Memory B cell (primary cell): ENCODE results near the gene SPIN2B.
"Not testable (repeated sequence)": the region's sequence is repeated elsewhere in the genome, so short reads cannot be mapped to it uniquely, and the experiment has no call there.

Experiments
- ATAC-seq: fragments of 150-1000 bp; cut with Tn5 transposase; 2 replicates; pipeline ENCODE4 v1.10.0; 2021; ENCODE audit warnings: low read depth, mild to moderate bottlenecking, moderate library complexity
- DNase-seq, 2 donors: peaks; one replicate each; pipeline ENCODE4 v3.0.0; 2022; ENCODE audit warnings: low spot score in 2 of 2
- H3K27ac Mint-ChIP-seq: one replicate; pipeline ENCODE4 v1.8.0; 2022; ENCODE audit warnings: mild to moderate bottlenecking, moderate library complexity, mixed read lengths
- H3K27me3 Mint-ChIP-seq: one replicate; pipeline ENCODE4 v1.8.0; 2022; ENCODE audit warnings: mixed read lengths
- H3K36me3 Mint-ChIP-seq: one replicate; pipeline ENCODE4 v1.8.0; 2022; ENCODE audit warnings: mild to moderate bottlenecking, mixed read lengths
- H3K4me1 Mint-ChIP-seq: one replicate; pipeline ENCODE4 v1.8.0; 2022; ENCODE audit warnings: mixed read lengths
- H3K4me3 Mint-ChIP-seq: one replicate; pipeline ENCODE4 v1.8.0; 2022; ENCODE audit warnings: mild to moderate bottlenecking, moderate library complexity, mixed read lengths
- H3K9me3 Mint-ChIP-seq: one replicate; pipeline ENCODE4 v1.8.0; 2022; ENCODE audit warnings: mixed read lengths

SPIN2B gene

DNA sequence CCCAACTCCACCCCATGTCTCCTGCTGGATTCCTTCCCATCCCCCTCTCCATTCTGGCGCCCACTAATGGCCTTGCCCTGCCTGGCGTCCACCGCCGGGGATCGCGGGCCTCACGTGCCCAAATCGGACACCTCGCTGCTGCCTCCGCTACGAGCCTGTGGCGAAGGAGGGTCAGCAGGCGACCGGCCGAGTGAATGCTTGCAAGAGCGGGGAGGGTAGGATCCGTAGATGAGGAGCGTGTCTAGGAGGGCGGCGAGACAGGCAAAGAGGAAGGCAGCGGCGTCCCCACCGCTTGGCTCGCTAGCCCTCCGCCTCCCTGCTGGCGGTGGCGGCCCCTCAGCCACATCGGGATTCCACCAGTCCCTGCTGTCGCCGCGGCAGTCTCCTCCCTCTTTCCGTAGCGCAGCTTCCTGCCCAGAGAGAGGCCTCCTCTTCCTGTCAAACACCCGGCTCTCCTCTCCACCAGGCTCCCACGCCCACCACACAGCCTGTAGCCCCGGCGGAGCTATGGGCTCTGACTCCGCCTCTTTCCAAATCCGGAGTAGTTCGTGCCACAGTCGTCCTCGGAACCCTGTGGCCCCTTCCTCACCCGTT is at the start of gene SPIN2B:
TSS of gene SPIN2B (minus strand) at position 387 of the 594 bp plus-strand sequence.
- ATAC-seq: peak; percentile 95
- no peaks in the 10 kb centered on the region for H3K9me3 Mint-ChIP-seq
- no peaks in the 10 kb centered on the region for H3K27me3 Mint-ChIP-seq
- H3K36me3 Mint-ChIP-seq: peaks cover 6% of the 10 kb centered on the region
- peak within 1 kb of the TSS; percentile 92 for H3K27ac Mint-ChIP-seq
- H3K4me1 Mint-ChIP-seq: peaks cover 23% of the 10 kb centered on the region
- H3K4me3 Mint-ChIP-seq: peak within 1 kb of the TSS; percentile 97
- peak; percentile 32 to 48 for DNase-seq

- H3K4me3 Mint-ChIP-seq: no peak overlapping the region
- H3K4me1 Mint-ChIP-seq: peaks cover 2% of the 10 kb centered on the region
- no peak overlapping the region for H3K27ac Mint-ChIP-seq
- DNase-seq (no peak), ATAC-seq (no peak)
- H3K27me3 Mint-ChIP-seq: no peaks in the 10 kb centered on the region
- peaks cover 11% of the 10 kb centered on the region for H3K36me3 Mint-ChIP-seq
- peaks cover 5% of the 10 kb centered on the region for H3K9me3 Mint-ChIP-seq
Measured at GRCh38 chrX:57156397-57157049, 35.2 kb upstream of the SPIN2B start.

- Mint-ChIP-seq H3K27me3 (no peaks in the 10 kb centered on the region), H3K9me3 (peaks cover 5% of the 10 kb centered on the region), H3K36me3 (peaks cover 13% of the 10 kb centered on the region), H3K4me3 (no peak overlapping the region), H3K4me1 (peaks cover 2% of the 10 kb centered on the region), H3K27ac (no peak overlapping the region)
- ATAC-seq (no peak), DNase-seq (no peak)
Measured at GRCh38 chrX:57155171-57155570, 33.8 kb upstream of the SPIN2B start.

DNA sequence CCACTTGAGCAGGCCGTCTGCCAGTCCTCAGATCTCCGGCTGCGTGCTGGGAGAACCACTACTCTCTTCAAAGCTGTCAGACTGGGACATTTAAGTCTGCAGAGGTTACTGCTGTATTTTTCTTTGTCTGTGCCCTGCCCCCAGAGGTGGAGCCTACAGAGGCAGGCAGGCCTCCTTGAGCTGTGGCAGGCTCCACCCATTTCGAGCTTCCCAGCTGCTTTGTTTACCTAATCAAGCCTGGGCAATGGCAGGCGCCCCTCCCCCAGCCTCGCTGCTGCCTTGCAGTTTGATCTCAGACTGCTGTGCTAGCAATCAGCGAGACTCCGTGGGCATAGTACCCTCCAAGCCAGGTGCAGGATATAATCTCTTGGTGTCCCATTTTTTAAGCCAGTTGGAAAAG is 30.9 kb upstream of the SPIN2B start:
- H3K4me1 Mint-ChIP-seq: not testable (repeated sequence)
- peaks cover 23% of the 10 kb centered on the region for H3K36me3 Mint-ChIP-seq

GRCh38 chrX:57138674-57139073 is 17.3 kb upstream of the SPIN2B start:
- DNase-seq: no peak
- peaks cover 9% of the 10 kb centered on the region for H3K36me3 Mint-ChIP-seq
- H3K27me3 Mint-ChIP-seq: no peaks in the 10 kb centered on the region
- no peak overlapping the region for H3K4me3 Mint-ChIP-seq
- H3K9me3 Mint-ChIP-seq: no peaks in the 10 kb centered on the region
- ATAC-seq: no peak
- no peak overlapping the region for H3K27ac Mint-ChIP-seq
- H3K4me1 Mint-ChIP-seq: peaks cover 2% of the 10 kb centered on the region

More for the DNA sequence above, 30.9 kb upstream of the SPIN2B start:
- not testable (repeated sequence) for H3K27ac Mint-ChIP-seq, ATAC-seq, H3K9me3 Mint-ChIP-seq, DNase-seq, H3K4me3 Mint-ChIP-seq, H3K27me3 Mint-ChIP-seq

- H3K27me3 Mint-ChIP-seq: no peaks in the 10 kb centered on the region
- no peak for DNase-seq
- no peak overlapping the region for H3K27ac Mint-ChIP-seq
- H3K36me3 Mint-ChIP-seq: peaks cover 12% of the 10 kb centered on the region
- no peak for ATAC-seq
- no peaks in the 10 kb centered on the region for H3K9me3 Mint-ChIP-seq
- H3K4me1 Mint-ChIP-seq: peaks cover 4% of the 10 kb centered on the region
- H3K4me3 Mint-ChIP-seq: no peak overlapping the region
Measured at GRCh38 chrX:57137501-57137900, 16.2 kb upstream of the SPIN2B start.

DNA sequence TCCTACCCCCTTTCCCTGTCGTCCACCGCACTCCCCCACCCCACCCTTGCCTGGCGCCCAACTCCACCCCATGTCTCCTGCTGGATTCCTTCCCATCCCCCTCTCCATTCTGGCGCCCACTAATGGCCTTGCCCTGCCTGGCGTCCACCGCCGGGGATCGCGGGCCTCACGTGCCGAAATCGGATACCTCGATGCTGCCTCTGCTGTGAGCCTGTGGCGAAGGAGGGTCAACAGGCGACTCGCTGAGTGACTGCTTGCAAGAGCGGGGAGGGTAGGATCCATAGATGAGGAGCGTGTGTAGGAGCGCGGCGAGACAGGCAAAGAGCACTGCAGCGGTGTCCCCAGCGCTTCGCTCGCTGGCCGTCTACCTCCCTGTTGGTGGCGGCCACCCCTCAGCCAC is 15.7 kb upstream of the SPIN2B start, which contains the start of gene SPIN2A:
TSS of gene SPIN2A (minus strand) at position 325 of the 400 bp plus-strand sequence. CDS start 800 bp downstream, outside the sequence.
- not testable (repeated sequence) for H3K27me3 Mint-ChIP-seq, ATAC-seq, DNase-seq, H3K4me3 Mint-ChIP-seq, H3K27ac Mint-ChIP-seq, H3K4me1 Mint-ChIP-seq, H3K9me3 Mint-ChIP-seq
- H3K36me3 Mint-ChIP-seq: peaks cover 12% of the 10 kb centered on the region

DNA sequence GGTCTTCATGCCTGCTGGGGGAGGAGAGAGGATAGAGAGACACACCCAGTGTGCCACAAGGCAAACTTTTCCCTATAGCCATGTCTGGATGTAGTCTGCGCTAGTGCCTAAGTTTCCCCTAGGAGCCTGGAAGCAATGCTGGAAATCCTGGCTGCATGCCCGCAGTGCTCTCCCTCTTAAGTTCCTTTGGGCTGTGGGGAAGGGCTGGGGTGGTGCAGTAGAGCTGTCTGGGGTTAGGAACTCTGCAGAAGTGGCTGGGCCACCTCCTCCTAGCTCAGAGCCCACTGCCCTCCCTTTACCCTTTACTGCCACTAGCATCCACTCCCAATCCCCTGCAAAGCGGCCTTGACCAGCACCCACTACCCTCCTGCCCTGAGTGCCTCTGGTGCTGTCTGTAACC is 15.2 kb upstream of the SPIN2B start:
- H3K36me3 Mint-ChIP-seq: peaks cover 12% of the 10 kb centered on the region
- not testable (repeated sequence) for H3K4me1 Mint-ChIP-seq, H3K27ac Mint-ChIP-seq, H3K27me3 Mint-ChIP-seq, DNase-seq, H3K4me3 Mint-ChIP-seq, ATAC-seq, H3K9me3 Mint-ChIP-seq

DNA sequence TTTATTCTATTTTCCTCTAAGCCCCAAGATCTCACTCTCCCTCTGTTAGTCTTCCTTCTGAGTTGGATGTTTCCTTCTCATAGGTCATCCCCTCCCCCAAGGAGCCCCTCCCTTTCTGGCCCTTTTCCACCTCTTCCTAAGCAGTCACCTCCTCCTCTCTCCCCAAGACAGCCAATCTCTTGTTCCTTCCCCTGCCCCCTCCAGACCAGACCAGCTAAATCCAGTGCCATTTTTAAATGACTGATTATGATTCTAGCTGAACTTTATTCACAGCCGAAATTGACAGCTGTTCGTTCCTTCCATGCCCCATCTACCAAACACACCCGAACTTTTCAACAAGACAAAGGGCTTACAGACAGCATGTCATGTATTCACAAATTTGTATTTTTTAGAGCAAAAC is 13.9 kb upstream of the SPIN2B start:
- Mint-ChIP-seq H3K4me3 (no peak overlapping the region), H3K4me1 (peaks cover 2% of the 10 kb centered on the region), H3K36me3 (peaks cover 12% of the 10 kb centered on the region), H3K9me3 (no peaks in the 10 kb centered on the region), H3K27me3 (no peaks in the 10 kb centered on the region), H3K27ac (peak overlapping the region; percentile 51)
- no peak for DNase-seq
- ATAC-seq: no peak

DNA sequence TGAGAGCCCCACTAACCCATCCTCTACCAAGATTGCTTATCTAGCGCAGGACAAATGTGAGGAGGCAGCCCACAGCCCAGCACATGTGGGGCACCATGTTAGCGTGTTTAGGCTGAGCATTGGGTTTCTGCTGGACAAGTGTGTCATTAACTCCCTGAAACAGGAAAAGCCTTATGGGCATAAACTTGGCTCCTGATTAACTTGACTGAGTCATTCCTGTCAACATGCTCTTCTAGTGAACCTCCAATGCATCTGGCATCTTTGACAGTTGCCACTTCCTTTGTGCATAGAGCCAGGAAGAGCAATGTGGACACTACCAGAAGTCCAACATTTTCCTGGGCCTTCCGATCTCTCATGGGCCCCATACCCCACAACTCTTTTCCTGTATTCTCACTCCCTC is 13.4 kb upstream of the SPIN2B start:
- DNase-seq (no peak), ATAC-seq (no peak)
- Mint-ChIP-seq H3K4me3 (no peak overlapping the region), H3K27ac (peak overlapping the region; percentile 51), H3K9me3 (no peaks in the 10 kb centered on the region), H3K36me3 (peaks cover 12% of the 10 kb centered on the region), H3K27me3 (no peaks in the 10 kb centered on the region), H3K4me1 (peaks cover 2% of the 10 kb centered on the region)

DNA sequence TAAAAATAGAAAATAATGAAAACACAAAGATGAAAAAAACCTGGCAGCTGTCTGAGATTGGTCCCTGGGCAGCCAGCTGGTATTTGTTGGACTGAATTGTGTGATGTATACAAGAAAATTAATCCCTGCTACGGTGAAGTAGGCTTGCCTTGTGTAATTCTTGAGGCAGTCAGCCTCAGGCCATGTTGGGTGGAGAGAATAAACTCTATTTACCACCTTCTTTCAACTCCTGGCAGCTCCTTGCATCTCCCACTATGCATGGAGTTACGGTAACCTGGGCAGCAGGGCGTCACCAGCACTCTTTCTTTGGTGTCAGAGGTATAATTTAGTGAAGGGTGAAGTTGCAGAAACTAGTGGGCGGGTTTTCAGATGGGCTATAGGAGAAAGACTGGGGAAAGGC is 12.4 kb upstream of the SPIN2B start:
- Mint-ChIP-seq H3K27me3 (no peaks in the 10 kb centered on the region), H3K4me1 (peaks cover 2% of the 10 kb centered on the region), H3K9me3 (no peaks in the 10 kb centered on the region), H3K27ac (no peak overlapping the region), H3K4me3 (no peak overlapping the region), H3K36me3 (peaks cover 12% of the 10 kb centered on the region)
- DNase-seq: no peak
- no peak for ATAC-seq

GRCh38 chrX:57133284-57133683 is 11.9 kb upstream of the SPIN2B start:
- not testable (repeated sequence) for H3K27me3 Mint-ChIP-seq, ATAC-seq, H3K4me1 Mint-ChIP-seq, H3K27ac Mint-ChIP-seq, H3K4me3 Mint-ChIP-seq, H3K9me3 Mint-ChIP-seq, DNase-seq
- peaks cover 13% of the 10 kb centered on the region for H3K36me3 Mint-ChIP-seq

DNA sequence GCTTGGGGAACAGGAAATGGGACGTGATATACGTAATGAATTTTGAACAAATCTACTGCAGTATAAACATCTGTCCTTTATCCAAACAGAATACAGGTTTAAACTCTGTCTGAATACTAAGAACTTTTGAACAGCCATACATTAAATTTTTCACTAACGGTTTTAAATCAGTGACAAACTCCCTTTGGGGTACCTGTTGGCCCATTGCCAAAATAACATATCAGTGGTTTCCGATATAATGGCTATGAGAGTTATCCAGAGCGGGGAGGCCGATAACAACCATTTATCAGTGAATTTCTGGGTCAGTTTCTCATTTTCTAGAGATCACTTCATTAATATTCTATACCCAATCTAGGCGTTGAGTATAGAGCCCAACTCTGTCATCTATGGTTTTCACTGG is 10.7 kb upstream of the SPIN2B start:
- H3K27me3 Mint-ChIP-seq: no peaks in the 10 kb centered on the region
- H3K4me1 Mint-ChIP-seq: peaks cover 2% of the 10 kb centered on the region
- H3K36me3 Mint-ChIP-seq: peaks cover 11% of the 10 kb centered on the region
- no peak overlapping the region for H3K4me3 Mint-ChIP-seq
- no peaks in the 10 kb centered on the region for H3K9me3 Mint-ChIP-seq
- H3K27ac Mint-ChIP-seq: no peak overlapping the region
- DNase-seq: no peak
- no peak for ATAC-seq

GRCh38 chrX:57121816-57122215 is 468 bp upstream of the SPIN2B start:
- Mint-ChIP-seq H3K27ac (peak overlapping the region; percentile 92), H3K4me1 (peaks cover 23% of the 10 kb centered on the region), H3K36me3 (peaks cover 6% of the 10 kb centered on the region), H3K27me3 (no peaks in the 10 kb centered on the region), H3K9me3 (no peaks in the 10 kb centered on the region), H3K4me3 (peak overlapping the region; percentile 97)
- no peak for ATAC-seq
- no peak for DNase-seq
